T-cell (primary cell): Measurements from ENCODE around the gene PLPPR1. TPM values are rescaled to one million over a fixed set of nuclear protein-coding genes. Genes with fewer than 3 reads are reported as not detected.

ENCODE experiments used
- ATAC-seq, 4 experiments: fragments of 200-7000 bp in 3 of 4; fragments of 150-1000 bp in 1 of 4; cut with Tn5 transposase; replicated peaks in 1 of 4; 1 replicate in 3 of 4; 2 replicates in 1 of 4; pipeline ENCODE4 v1.10.0; 2021; ENCODE audit warnings: moderate library complexity in 3 of 4, mild to moderate bottlenecking in 2 of 4, moderate number of reproducible peaks in 1 of 4
- CTCF ChIA-PET, 2 donors: fragments of 300-600 bp; sonication (Branson Sonifier 250); formaldehyde crosslinking; loops; one replicate each; lab custom pipeline; 2022; ENCODE audit warnings: antibody characterized with exemption in 2 of 2; lab: Charles Lee
- POLR2A ChIA-PET, 2 donors: fragments of 300-600 bp; sonication (Branson Sonifier 250); formaldehyde crosslinking; loops; one replicate each; lab custom pipeline; 2022; ENCODE audit warnings: antibody characterized with exemption in 2 of 2; lab: Charles Lee
- DNase-seq, 35 experiments: peaks; one replicate each; pipeline versions ENCODE4 v3.0.0 to v3.0.0-alpha.2; 2013 to 2023
- H3K27ac ChIP-seq: one replicate; pipeline ENCODE4 v1.5.1; 2013; ENCODE audit warnings: low read length
- H3K27me3 ChIP-seq, 2 experiments: replicated peaks in 1 of 2; 1 replicate in 1 of 2; 2 replicates in 1 of 2; pipeline versions ENCODE4 v1.6.1 to v1.7.0; 2013; ENCODE audit warnings: low read length in 1 of 2, mixed read lengths in 1 of 2; ENCODE audit not compliant: control insufficient read depth in 2 of 2, insufficient read depth in 2 of 2; ENCODE audit errors: extremely low read depth in 1 of 2
- H3K36me3 ChIP-seq, 2 donors: 1 replicate in 1 of 2; 2 replicates in 1 of 2; pipeline versions ENCODE4 v1.6.1 to v1.7.0; 2013; ENCODE audit warnings: low read length in 1 of 2; ENCODE audit not compliant: control insufficient read depth in 2 of 2, insufficient read depth in 1 of 2; ENCODE audit errors: extremely low read depth in 1 of 2
- H3K4me1 ChIP-seq, 2 experiments: 1 replicate in 1 of 2; 2 replicates in 1 of 2; pipeline versions ENCODE4 v1.6.1 to v1.7.0; 2013; ENCODE audit warnings: low read length in 2 of 2, mixed read lengths in 1 of 2; ENCODE audit not compliant: insufficient read depth in 2 of 2, control insufficient read depth in 1 of 2; ENCODE audit errors: extremely low read depth in 1 of 2
- H3K4me3 ChIP-seq, 2 donors: 1 replicate in 1 of 2; 2 replicates in 1 of 2; pipeline versions ENCODE4 v1.5.1 to v1.7.0; 2013; ENCODE audit warnings: mild to moderate bottlenecking in 2 of 2, low read length in 1 of 2, moderate library complexity in 1 of 2; ENCODE audit not compliant: control insufficient read depth in 1 of 2; ENCODE audit errors: extremely low read depth in 1 of 2
- H3K9me3 ChIP-seq: 2 replicates; pipeline ENCODE4 v1.7.0; 2013
- H3K27ac Mint-ChIP-seq, 2 donors: one replicate each; pipeline ENCODE4 v1.8.0; 2020 to 2021; ENCODE audit warnings: mild to moderate bottlenecking in 2 of 2, mixed read lengths in 2 of 2
- H3K27me3 Mint-ChIP-seq, 2 donors: one replicate each; pipeline ENCODE4 v1.8.0; 2021 to 2022; ENCODE audit warnings: mixed read lengths in 2 of 2
- H3K36me3 Mint-ChIP-seq: one replicate; pipeline ENCODE4 v1.8.0; 2021; ENCODE audit warnings: mixed read lengths
- H3K4me1 Mint-ChIP-seq, 3 donors: one replicate each; pipeline ENCODE4 v1.8.0; 2020 to 2022; ENCODE audit warnings: mixed read lengths in 3 of 3, mild to moderate bottlenecking in 1 of 3
- H3K4me3 Mint-ChIP-seq, 3 donors: one replicate each; pipeline ENCODE4 v1.8.0; 2020 to 2022; ENCODE audit warnings: mild to moderate bottlenecking in 3 of 3, mixed read lengths in 3 of 3, moderate library complexity in 3 of 3
- H3K9me3 Mint-ChIP-seq, 3 donors: one replicate each; pipeline ENCODE4 v1.8.0; 2020 to 2022; ENCODE audit warnings: mixed read lengths in 3 of 3
- WGBS: methylation state at CpG from one replicate; pipeline ENCODE4 v1.1.5; 2013; ENCODE audit warnings: missing lambda C conversion rate; ENCODE audit not compliant: insufficient coverage; 5-methylcytosine and 5-hydroxymethylcytosine counted together
- total RNA-seq, 35 experiments: library from RNA in 6 of 35; stranded (reverse) in 6 of 35; fragments of 120-200 nt in 1 of 35; gene quantifications; one replicate each; pipeline versions ENCODE4 v1.2.1 to v1.2.4 and lab custom pipeline; 2013 to 2026

Gene PLPPR1
- total RNA-seq, 5 donors from 2014 or later (not counting 1 experiment from before 2014, with no cell fraction given), result not detected

DNA sequence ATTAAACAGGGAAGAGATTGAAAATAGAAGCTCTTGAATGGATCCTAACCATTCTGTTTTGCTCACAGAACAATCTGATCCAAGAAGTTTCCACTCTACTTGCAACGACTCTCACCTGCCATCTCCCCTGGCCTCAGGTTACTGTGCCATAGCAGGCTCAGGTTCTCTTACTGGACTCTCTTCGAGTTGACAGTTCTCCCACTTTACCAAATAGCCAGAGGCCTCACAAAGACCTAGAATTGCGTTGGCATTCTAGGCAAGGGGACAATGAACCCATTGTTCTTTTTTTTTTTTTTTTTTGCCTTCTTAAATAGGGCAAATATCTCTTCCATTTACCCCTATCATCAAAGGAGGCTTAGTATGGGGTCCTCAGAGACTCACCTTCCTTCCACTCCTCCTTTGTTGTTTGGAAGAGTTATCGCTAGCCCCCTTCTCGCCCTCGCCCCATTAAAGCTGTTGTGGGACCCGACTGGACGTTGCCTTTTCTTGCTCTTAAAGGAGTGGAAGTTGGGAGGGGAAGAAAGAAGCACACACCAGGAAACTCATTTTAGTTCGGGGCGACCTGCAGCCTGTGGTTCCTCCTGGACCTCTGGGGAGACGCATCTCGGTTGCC is 688 bp upstream of the PLPPR1 start:
- Histone ChIP-seq H3K36me3 (no peaks in the 10 kb centered on the region), H3K4me3 (no peak overlapping the region), H3K4me1 (no peaks in the 10 kb centered on the region), H3K27me3 (peaks cover 5 to 21% of the 10 kb centered on the region in 2 experiments), H3K27ac (no peak overlapping the region), H3K9me3 (no peaks in the 10 kb centered on the region)
- CTCF ChIA-PET, result no interaction called here
- no peak for ATAC-seq
- no peak for DNase-seq
- H3K4me1 Mint-ChIP-seq, result no peaks in the 10 kb centered on the region
- 16% methylated on average over 10 of the region's 12 CpGs for WGBS
- H3K27me3 Mint-ChIP-seq, result peaks cover 43 to 48% of the 10 kb centered on the region in 2 donors
- POLR2A ChIA-PET, result no interaction called here
- H3K27ac Mint-ChIP-seq, result no peak overlapping the region
- H3K36me3 Mint-ChIP-seq, result no peaks in the 10 kb centered on the region
- H3K4me3 Mint-ChIP-seq, result no peak overlapping the region
- H3K9me3 Mint-ChIP-seq, result peaks cover 0 to 6% (median 1%) of the 10 kb centered on the region in 3 donors

DNA sequence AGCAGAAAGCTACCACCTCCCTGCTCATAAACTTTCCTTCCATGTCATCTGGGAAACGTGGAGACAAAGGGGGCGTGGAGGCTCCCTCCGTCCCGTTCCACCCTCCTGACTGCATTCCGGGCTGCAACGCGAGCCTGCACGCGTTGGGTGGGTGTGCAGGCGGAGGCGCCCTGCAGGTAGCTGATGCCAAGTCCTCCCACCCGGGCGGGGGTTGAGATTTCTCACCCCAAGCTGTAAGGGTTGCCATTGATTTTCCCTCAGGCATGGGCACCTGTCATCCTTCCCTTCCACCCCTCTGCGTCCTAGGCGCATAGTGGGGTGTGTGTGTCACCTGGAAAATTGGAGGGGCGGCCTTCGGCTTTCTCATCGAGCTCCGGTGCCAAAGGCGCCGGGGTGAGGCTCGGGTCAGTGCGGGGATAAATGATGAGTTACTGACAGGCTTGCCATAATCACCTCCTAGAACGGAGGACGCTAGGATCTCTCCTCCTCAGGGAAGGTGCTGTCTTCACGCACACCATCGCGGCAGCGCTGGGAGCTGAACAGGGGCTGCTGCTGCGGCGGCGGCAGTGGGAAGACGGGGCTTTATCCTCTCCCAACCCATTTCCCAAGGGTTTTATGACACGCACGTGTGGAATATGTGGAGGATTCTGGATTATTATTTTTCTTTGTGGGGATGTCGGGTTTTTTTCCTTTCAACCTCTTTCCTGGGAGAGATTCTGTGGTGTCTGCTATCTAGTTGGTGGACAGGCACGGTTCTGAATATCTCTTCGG is 973 bp downstream of the PLPPR1 start:
- DNase-seq (no peak), ATAC-seq (no peak)
- Mint-ChIP-seq H3K27ac (no peak overlapping the region), H3K4me1 (no peaks in the 10 kb centered on the region), H3K36me3 (no peaks in the 10 kb centered on the region), H3K4me3 (no peak overlapping the region), H3K9me3 (peaks cover 0 to 6% (median 0%) of the 10 kb centered on the region in 3 donors), H3K27me3 (peaks cover 43 to 53% of the 10 kb centered on the region in 2 donors)
- ChIA-PET CTCF (no interaction called here), POLR2A (no interaction called here)
- Histone ChIP-seq H3K27me3 (peaks cover 5 to 21% of the 10 kb centered on the region in 2 experiments), H3K36me3 (no peaks in the 10 kb centered on the region), H3K9me3 (no peaks in the 10 kb centered on the region), H3K4me1 (no peaks in the 10 kb centered on the region), H3K27ac (no peak overlapping the region), H3K4me3 (no peak overlapping the region)
- 9% methylated on average over 12 of the region's 38 CpGs for WGBS

DNA sequence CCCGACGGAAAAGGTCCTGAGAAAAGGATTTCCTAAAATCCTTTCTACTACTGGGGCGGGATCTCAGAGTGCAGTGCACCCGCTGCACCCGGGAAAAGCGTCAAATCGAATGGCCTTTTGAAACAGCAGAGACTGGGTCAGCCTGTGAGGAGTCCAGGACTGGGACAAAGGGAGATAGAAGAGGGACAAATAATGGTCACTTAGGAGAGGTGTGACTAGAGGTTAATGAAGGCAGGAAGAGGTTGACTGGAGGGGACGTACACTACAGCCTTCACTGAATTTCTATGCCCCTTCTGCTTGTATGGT is 1.5 kb downstream of the PLPPR1 start:
- Mint-ChIP-seq H3K4me1 (no peaks in the 10 kb centered on the region), H3K27me3 (peaks cover 43 to 53% of the 10 kb centered on the region in 2 donors), H3K9me3 (peaks cover 0 to 6% (median 0%) of the 10 kb centered on the region in 3 donors), H3K27ac (no peak overlapping the region), H3K36me3 (no peaks in the 10 kb centered on the region), H3K4me3 (no peak overlapping the region)
- POLR2A ChIA-PET, result no interaction called here
- Histone ChIP-seq H3K27me3 (peaks cover 5 to 21% of the 10 kb centered on the region in 2 experiments), H3K36me3 (no peaks in the 10 kb centered on the region), H3K27ac (no peak overlapping the region), H3K9me3 (no peaks in the 10 kb centered on the region), H3K4me1 (no peaks in the 10 kb centered on the region), H3K4me3 (no peak overlapping the region)
- no peak for ATAC-seq
- 27% methylated on average over 3 of the region's 8 CpGs for WGBS
- DNase-seq, result no peak
- CTCF ChIA-PET, result no interaction called here

DNA sequence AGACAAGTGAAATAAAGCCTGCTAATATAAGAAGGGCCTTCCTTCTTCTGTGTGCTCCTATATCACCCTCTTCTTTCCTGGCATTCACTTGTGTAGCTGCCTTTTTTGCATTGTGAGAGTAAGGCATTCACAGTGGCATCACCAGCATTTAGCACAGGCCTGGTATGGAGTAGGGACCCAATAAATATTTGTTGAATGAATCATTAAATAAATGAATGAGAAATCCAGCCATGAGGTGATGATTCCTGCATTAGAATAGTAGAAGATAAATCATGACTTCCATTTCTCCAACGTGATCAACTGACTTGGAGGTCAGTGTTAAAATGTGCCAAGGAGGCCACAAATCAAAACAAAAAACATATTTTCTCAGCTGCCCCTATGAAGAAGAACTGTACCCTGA is 3.9 kb downstream of the PLPPR1 start:
- ChIA-PET POLR2A (interaction anchor here in 1 of 2 donors (0.6 kb wide), 1 partner anchor 82 kb away, joined by 4 read pairs; no protein-coding TSS in a partner anchor), CTCF (no interaction called here)
- ATAC-seq, result no peak
- no peak overlapping the region for H3K27ac ChIP-seq
- Mint-ChIP-seq H3K4me3 (no peak overlapping the region), H3K9me3 (peaks cover 0 to 6% (median 0%) of the 10 kb centered on the region in 3 donors), H3K27me3 (peaks cover 32 to 42% of the 10 kb centered on the region in 2 donors), H3K36me3 (no peaks in the 10 kb centered on the region), H3K27ac (no peak overlapping the region), H3K4me1 (no peaks in the 10 kb centered on the region)
- H3K36me3 ChIP-seq, result no peaks in the 10 kb centered on the region
- no CpG with 5 or more reads among the region's 1 CpG for WGBS
- no peaks in the 10 kb centered on the region for H3K9me3 ChIP-seq
- no peak overlapping the region for H3K4me3 ChIP-seq
- DNase-seq, result no peak
- peaks cover 5 to 21% of the 10 kb centered on the region in 2 experiments for H3K27me3 ChIP-seq
- H3K4me1 ChIP-seq, result no peaks in the 10 kb centered on the region

DNA sequence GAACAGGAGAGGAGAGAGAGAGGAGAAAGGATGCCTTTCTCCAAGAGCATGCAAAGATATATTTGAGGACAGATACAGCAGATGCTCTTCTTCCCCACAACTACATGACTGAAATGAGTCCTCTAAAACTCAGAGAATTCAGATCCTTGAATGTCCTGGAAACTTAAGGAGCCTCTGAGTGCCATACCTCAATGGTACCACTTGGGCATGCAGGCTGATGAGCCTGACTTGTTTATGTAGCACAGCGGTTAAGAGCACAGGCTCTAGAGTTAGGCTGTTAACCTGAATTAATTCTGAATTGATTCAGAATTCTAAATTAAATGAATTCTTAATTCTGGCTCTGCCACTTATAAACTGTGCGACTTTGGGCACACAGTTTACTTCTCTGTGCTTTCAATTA is 5.7 kb downstream of the PLPPR1 start:
- Histone ChIP-seq H3K4me3 (no peak overlapping the region), H3K9me3 (no peaks in the 10 kb centered on the region), H3K36me3 (no peaks in the 10 kb centered on the region), H3K27me3 (peaks cover 5 to 6% of the 10 kb centered on the region in 2 experiments), H3K4me1 (no peaks in the 10 kb centered on the region), H3K27ac (no peak overlapping the region)
- no CpG with 5 or more reads among the region's 2 CpGs for WGBS
- Mint-ChIP-seq H3K36me3 (no peaks in the 10 kb centered on the region), H3K27me3 (peaks cover 20 to 31% of the 10 kb centered on the region in 2 donors), H3K27ac (no peak overlapping the region), H3K9me3 (peaks cover 0 to 6% (median 2%) of the 10 kb centered on the region in 3 donors), H3K4me3 (no peak overlapping the region), H3K4me1 (no peaks in the 10 kb centered on the region)
- ChIA-PET POLR2A (no interaction called here), CTCF (no interaction called here)
- ATAC-seq, result no peak
- no peak for DNase-seq

DNA sequence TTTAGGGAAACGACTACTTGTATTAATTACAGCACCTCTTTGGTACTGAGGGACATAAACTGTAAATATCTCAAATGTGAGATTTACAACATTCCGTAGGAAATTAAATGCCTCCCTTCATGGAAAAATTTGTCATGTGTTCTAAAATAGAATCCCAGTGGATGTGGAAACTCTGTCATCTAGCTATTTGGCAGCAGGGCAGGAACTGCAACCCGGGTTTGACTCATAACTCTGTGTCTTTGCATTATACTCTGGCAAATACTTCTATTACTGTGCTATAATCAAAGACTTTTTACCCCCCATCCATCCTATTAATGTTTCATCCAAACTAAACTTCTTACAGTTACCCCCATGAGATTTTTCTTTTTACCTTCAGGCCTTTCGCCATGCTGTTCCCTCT is 6.6 kb downstream of the PLPPR1 start:
- POLR2A ChIA-PET, result no interaction called here

More for the DNA sequence above, 6.6 kb downstream of the PLPPR1 start:
- CTCF ChIA-PET, result no interaction called here
- no peaks in the 10 kb centered on the region for H3K9me3 ChIP-seq
- peaks cover 2 to 10% (median 3%) of the 10 kb centered on the region in 3 donors for H3K9me3 Mint-ChIP-seq
- no peak overlapping the region for H3K4me3 Mint-ChIP-seq
- DNase-seq (no peak), ATAC-seq (no peak)
- H3K4me1 Mint-ChIP-seq, result no peaks in the 10 kb centered on the region
- H3K36me3 Mint-ChIP-seq, result no peaks in the 10 kb centered on the region
- 0% methylated on average over 1 of the region's 4 CpGs for WGBS
- H3K4me3 ChIP-seq, result no peak overlapping the region
- no peaks in the 10 kb centered on the region for H3K4me1 ChIP-seq
- H3K27ac ChIP-seq, result no peak overlapping the region
- no peak overlapping the region for H3K27ac Mint-ChIP-seq
- peaks cover 12 to 26% of the 10 kb centered on the region in 2 donors for H3K27me3 Mint-ChIP-seq
- H3K36me3 ChIP-seq, result no peaks in the 10 kb centered on the region
- peaks cover 0 to 5% of the 10 kb centered on the region in 2 experiments for H3K27me3 ChIP-seq
